Epithelial cell of proximal tubule (primary cell): Measurements from ENCODE around the gene MYOZ2. TPM values are rescaled to one million over a fixed set of nuclear protein-coding genes. Genes with fewer than 3 reads are reported as not detected.
A peak's percentile ranks its signal among the peaks of the same experiment; 100 is the strongest.

Source experiments
- DNase-seq: peaks from one replicate; pipeline ENCODE4 v3.0.0-alpha.2; 2011; ENCODE audit warnings: low read depth
- H3K4me3 ChIP-seq: 2 replicates; pipeline ENCODE4 v1.5.1; 2011; ENCODE audit warnings: low read depth, mild to moderate bottlenecking, low read length
- total RNA-seq: library from RNA; depleted of rRNA; stranded (reverse); fragments of >200 nt; gene quantifications from 2 replicates; pipeline ENCODE4 v1.2.3, GENCODE V29; 2015
- TF ChIP-seq, protein P1 (sequence below): conservative IDR thresholded peaks from 2 replicates; pipeline ENCODE4 v1.5.1; 2012; ENCODE audit warnings: low read depth, mild to moderate bottlenecking, low read length

Gene MYOZ2
- total RNA-seq, 1 donor from 2014 or later, result 0.40 TPM

DNA sequence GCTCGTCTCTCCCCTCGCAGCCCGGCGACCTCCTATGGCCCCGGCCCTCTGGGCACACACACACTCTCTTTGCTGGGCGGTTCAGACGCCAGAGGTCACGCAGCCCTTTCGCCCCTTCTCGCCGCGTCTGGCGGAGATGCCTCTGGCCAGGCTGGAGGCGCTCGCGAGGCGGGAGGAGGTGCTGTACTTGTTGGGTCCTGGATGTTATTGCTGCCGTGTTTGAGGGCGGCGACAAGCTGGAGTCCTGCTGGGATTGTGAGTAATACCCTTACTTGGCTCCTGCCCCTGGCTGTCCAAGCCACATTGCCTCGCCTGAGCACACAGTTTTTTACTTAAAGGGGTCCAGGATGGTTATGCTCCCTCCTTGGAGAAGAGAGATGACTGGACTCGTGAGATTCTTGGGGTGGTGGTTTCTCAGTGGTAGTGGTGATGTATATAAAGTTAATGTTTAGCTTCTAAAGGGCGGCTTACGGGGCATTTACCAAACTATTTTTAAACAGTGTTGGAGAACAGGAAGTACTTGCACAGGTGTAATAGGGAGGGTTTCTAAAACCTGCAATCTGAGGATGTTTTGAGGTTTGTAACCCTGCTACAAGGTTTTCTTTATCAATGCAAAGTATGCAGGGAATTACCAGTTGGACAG lies 77.5 kb downstream of the MYOZ2 start:
- DNase-seq, result peak; percentile 65
- TF ChIP-seq, protein P1, sequence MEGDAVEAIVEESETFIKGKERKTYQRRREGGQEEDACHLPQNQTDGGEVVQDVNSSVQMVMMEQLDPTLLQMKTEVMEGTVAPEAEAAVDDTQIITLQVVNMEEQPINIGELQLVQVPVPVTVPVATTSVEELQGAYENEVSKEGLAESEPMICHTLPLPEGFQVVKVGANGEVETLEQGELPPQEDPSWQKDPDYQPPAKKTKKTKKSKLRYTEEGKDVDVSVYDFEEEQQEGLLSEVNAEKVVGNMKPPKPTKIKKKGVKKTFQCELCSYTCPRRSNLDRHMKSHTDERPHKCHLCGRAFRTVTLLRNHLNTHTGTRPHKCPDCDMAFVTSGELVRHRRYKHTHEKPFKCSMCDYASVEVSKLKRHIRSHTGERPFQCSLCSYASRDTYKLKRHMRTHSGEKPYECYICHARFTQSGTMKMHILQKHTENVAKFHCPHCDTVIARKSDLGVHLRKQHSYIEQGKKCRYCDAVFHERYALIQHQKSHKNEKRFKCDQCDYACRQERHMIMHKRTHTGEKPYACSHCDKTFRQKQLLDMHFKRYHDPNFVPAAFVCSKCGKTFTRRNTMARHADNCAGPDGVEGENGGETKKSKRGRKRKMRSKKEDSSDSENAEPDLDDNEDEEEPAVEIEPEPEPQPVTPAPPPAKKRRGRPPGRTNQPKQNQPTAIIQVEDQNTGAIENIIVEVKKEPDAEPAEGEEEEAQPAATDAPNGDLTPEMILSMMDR, result peak; percentile 44
- peak overlapping the region; percentile 74 for H3K4me3 ChIP-seq

DNA sequence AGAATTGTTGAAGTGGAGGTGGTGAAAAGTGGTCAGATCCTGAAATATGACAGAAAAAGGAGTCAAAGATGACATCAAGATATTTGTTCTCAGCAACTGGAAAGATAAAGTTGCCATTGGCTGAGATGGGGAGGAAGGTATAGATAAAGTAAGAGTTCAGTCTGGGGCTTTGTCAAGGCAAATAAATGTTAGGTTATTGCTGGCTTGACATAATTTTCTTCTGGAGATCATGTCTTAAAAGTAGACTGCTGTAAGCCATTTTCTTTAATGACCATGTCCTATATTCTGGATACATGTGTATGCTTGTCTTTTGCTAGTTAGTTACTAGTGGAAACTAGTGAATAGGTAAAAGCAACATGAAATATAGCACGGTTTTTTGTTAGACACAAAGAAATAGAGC lies 82.5 kb downstream of the MYOZ2 start:
- no peak overlapping the region for H3K4me3 ChIP-seq

DNA sequence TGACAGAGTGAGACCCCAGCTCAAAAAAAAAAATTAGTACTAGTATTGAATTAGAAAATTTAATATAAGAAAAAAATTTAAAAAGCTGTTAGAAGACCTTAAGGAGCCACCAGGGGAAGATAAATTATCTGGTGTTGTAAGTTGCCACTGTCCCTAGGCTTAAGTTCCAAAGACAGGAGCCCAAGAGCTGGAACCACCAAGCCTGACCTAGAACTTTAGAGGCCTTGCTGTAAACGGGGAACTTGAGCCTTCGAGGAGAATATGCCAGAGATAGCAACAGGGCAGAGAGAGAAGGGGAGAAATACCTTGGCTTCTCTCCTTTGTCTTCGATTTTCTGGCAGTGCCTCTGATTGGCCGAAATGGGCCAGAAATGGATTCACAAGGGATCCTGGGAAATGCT lies 85.8 kb downstream of the MYOZ2 start:
- DNase-seq, result no peak
- TF ChIP-seq, protein P1, result no peak
- H3K4me3 ChIP-seq, result no peak overlapping the region

More for the DNA sequence above, 82.5 kb downstream of the MYOZ2 start:
- TF ChIP-seq, protein P1, result no peak
- DNase-seq, result no peak

DNA sequence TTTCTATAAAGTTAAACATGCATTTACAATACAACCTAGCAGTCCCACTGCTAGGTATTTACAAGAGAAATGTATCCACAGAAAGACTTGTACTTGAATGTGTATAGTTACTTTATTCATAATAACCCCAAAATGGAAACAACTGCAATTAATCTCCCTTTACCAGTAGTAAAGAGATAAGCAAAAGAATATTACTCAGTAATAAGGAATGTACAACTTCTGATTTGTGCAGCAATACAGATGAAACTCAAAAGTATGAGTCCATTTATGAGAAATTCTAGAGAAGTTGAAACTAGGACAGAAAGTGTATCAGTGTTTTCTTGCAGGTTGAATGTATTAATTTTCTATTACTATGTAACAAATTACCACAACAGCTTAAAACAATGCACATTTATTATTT lies 92.1 kb downstream of the MYOZ2 start:
- TF ChIP-seq, protein P1, result no peak
- DNase-seq, result no peak
- no peak overlapping the region for H3K4me3 ChIP-seq

DNA sequence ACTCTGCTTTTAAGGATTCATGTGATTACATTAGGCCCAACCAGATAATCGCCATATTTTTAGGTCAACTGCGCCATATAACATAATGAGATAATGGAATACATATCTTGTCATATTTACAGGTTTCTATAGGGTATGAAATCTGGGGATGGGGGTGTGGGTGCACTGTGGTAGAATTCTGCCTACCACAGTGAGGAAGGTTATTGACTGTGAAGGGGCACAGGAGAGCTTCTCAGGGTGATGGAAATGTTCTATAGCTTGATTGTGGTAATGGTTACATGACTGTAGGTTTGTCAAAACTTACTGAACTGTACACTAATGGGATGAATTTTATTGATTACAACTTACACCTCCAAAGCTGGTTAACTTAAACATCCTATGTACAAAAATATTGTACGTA lies 92.8 kb downstream of the MYOZ2 start:
- no peak for DNase-seq
- no peak overlapping the region for H3K4me3 ChIP-seq
- TF ChIP-seq, protein P1, result no peak

DNA sequence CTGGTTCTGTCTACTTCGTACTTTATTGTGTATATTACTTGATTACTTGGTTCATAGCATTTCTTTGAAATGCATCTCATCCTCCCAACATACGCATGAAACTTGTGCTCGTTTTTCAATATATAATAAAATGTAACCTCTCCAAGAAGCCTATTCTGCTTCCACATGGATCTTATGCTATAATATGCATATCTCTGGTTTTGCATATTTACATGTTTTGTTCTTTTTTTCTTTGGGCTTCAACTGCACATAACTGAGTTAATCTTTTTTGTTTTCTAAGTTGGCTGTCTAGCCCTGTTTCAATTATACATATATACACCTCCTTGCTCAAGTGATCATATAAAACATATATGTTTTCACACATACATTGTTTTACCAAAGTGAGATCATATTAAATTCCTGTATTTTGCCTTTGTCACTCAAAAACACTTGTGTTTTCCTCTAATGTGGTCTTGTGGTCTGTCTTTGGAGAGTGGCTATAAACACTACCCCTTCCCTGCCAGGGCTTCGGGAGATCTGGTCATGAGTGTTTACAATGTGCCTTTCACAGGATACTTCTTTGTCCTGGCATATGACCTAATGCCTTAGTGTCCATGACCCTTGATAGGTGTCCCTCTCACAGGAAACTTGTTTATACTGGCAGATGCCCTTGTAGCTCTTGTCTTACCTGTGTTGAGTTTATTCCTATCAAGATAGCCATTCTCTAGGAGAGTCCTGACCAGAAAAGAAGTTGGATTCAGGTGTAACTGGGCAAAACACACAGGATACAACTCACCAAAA lies 94.5 kb downstream of the MYOZ2 start:
- H3K4me3 ChIP-seq, result no peak overlapping the region
- no peak for DNase-seq
- TF ChIP-seq, protein P1, result no peak
